Activated T-cell treated with anti-CD3 and anti-CD28 coated beads for 48 hours (primary cell): Measurements from ENCODE around the gene FHAD1.

Experiments used
- DNase-seq: peaks from one replicate; pipeline ENCODE4 v3.0.0-alpha.2; 2020; ENCODE audit warnings: low read depth

The FHAD1 gene

DNA sequence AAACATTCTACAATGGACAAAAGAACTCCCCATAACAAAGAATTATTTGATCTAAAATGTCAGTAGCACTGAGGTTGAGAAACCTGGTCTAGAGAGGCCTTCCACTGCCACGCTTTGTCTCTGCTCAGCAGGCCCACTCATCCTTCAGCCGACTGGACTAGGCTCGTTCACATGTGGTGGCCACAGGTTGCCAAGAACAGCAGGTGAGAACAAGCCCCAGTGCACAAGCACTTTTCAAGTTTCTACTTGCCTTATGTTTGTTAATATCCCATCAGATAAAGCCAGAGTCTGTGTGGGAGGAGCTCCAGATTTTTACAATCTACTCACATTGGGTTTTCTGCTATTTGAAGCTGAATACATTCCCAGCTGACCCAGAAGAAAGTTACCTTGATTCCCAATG, 153.6 kb downstream of the FHAD1 start:
- DNase-seq: no peak

DNA sequence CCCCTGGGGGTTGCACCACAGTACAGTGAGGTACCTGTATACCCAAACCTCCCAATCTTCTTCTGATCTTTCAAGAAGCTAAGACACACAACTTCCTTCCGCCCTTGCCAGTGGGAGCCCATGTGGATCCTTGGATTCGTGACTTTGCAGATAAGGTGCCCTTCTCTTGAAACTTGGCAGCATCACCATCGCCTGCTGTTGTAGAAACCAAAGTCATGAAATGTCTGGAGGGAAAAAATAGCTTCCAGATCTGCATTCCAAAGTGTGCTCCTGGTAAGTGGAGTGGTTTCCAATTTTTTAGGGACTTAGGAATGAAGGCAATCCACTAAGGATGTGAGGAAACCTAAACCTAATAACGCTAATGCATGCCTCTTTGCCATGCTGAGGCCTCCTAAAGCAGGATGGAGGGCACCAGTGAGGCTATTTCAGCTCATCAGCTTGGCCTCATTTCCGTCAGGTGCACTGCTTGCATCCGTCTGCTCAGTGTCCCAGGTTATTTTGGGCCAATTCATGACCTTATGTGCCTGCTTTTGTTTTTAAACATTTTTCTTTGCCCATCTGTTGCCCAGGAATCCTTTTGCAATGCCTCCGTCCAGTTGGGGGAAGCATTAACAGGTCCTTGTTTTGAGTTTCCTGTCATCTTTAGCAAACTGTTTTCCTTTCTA, 154.5 kb downstream of the FHAD1 start:
- no peak for DNase-seq

DNA sequence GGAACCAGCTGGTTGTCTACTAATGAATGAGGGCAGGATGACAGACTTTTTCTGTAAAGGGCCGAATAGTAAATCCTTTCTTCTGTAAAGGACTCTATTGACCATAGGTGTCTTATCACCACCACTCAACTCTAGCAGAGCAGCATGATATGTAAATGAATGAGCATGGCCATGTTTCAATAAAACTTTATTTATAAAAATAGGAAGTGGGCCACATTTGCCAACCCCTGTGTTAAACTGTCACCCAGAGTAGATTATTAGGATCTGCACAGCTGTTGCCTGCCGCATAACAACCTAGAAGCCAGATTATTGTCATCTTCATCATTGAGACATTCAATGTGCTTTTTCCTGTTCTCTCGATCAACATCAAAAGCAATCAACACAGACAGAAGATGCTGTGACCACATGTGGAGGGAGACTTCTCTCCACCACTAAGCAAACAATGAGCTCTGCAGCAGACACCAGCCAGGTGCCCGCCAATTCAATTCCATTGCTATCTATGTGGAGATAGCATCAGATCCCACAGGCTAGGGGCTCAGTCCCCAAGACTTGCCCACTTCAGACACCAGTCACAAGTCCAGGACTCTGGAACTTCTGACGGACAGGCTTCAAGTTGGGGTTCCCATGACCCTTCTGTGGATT, 155.9 kb downstream of the FHAD1 start:
- DNase-seq: no peak

DNA sequence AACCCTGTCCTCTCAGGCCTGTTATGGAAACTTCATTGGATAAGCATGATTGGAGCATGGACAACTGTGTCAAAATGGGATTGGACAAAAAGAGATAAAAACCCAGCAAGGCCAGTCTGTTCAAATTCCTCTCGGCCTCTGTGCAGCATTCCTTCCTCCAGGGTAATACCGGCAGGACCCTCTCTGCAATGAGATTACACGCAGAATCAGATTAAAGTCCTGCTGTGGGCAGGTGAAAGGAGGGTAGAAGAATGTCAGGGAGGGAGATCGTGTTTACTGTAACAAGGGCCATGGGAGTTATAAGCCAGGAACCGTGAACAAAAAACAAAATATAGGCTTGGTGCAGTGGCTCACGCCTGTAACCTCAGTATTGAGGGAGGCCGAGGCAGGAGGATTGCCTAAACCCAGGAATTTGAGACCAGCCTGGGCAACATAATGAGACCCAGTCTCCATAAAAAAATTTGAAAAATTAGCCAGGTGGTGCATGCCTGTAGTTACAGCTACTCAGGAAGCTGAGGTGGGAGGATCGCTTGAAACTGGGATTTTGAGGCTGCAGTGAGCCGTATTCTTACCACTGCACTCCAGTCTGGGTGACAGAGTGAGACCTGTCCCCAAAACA, 157.0 kb downstream of the FHAD1 start:
- DNase-seq: no peak

DNA sequence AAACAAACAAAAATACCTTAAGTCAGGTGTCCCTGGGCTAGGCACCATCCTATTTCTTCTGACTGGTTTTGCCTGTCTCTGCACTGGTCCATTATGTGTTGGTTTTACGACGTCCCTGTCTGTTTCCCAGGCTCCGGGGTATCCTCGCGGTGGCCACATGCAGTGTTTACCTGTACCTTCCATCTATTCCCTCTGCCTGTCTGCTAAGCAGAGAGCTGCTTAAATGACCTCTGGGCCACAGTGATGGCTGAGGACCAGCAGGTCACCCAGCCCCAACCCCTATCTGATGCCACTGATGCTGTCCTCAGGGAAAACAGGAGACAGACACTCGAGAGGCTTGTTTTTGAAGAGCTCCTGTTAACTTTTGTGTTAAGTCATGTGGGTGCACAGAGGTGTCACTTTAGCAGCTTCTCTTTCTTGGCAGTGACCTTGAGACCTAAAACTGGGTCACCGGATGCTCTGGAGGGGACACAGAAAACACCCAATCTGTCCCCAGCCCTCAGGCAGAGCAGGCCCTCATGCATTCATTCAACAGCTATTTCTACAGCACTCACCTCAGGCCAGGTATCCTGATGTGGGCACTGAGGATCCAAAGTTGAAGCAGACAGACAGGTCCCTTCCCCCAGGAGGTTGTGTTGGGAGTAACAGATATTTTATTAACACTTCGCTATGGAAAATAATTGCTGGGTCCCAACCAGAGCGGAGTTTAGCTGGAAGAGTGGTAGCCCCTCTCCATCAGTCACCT, 158.3 kb downstream of the FHAD1 start:
- no peak for DNase-seq

DNA sequence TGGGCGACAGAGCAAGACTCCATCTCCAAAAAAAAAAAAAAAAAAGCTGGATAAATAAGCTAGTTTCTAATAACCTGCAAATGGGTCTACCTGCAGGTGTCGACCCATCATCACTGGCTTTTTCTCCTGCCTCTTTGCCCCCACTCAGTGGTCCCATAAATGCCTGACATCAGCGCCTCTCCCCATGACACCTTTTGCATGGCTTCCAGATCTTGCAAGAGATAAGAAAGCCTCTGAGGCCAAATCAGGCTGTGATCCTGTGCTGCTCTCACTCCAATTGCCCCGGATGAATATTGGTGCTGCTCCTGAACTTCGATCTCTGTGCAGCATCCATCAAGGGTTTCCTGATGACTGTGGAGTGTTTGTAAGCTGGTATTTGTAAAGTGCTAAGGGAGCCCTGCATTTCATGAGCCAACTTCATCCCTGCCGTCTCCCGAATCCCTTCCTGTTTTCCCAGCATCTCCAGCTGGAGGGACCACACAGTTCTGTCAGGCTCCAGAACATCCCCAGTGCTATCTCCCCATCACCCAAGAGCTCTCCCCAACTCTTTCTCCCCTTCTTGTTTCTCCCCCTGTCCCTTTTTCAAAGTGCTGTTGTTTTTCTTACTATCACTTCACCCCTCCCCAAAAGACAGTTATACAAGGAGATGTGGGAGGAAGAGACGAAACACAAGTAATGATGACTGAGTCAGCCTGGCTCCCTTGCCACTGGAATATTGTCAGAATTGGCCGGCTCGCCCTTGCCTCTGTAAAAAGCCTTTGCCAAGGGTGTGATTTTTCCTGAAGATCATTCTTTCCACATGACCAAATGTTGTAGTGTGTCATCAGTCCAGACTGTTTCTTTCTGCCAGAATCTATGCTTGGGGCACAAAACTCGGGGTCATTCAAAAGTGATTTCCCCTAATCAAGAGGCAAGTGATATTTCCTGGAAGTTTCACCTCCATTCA, 159.9 kb downstream of the FHAD1 start:
- DNase-seq: no peak

DNA sequence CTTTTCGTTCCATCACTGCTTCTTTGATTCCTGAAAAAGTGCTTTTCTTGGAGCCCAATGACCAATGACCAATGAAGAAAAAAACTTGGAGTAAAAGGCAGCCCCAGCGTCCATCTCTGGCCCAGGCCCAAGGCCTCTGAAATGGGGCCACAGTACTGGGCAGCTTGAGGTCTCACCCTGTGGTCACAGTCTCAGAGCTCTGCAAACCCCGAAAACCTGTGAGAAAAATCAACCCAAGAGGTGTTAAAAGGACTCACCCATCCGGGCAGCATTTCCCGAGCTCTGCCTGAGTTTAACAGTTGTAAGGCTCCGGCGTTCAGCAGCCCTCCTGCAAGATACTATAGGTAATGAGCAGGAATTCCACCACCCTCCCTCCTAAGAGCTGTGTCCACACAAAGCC, 160.6 kb downstream of the FHAD1 start:
- no peak for DNase-seq

DNA sequence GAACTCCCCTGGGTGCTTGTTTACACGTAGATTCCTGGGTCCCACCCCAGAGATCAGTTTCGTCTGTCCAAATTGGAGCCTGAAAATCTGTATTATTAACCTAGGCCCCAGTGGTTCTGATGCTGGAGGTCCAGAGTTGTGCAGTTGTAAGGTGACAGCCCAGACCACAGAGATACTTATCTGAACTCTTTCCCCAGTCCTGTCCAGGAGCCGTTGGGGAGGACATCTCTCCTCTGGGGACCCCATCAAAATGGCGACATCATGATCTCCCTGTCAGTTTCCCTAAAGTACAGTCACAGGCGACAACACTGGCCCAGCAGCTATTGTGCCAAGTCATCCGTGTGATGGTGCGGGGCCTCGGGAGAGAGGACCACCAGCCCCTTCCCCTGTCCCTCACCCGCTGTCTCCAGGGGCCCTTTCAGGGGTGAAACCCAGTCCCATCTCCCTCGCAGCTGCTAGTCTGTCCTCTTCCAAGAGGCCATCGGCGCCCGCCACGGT, 161.9 kb downstream of the FHAD1 start:
- DNase-seq: no peak

DNA sequence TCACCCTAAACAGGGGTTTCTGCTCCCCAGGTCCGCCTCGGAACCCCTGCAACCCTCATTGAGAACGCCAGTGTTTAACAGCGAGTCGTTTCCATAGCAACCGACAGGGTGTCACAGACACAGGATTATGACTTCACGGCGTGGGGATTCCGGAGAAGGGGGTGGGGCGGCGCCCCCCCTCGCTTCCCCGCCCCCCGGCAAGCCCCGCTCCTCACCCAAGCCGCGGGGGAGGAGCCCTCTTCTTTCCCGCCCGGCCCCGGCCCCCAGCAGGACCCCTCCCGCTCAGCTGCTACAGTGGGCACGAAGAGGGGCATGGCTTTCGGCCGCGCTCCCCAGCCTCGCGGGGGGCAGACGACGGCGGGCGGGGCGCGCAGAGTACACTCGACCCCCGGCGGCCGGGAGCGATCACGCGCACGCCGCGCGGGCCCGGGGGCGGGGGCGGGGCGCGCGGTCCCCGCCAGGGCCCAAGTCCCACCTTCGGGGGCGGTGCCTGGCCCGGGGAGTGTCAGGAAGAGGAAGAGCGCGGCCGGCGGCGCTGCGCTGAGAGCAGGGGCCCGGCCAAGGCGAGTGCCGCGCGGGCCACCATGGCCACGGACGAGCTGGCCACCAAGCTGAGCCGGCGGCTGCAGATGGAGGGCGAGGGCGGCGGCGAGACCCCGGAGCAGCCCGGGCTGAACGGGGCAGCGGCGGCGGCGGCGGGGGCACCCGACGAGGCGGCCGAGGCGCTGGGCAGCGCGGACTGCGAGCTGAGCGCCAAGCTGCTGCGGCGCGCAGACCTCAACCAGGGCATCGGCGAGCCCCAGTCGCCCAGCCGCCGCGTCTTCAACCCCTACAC, 162.6 kb downstream of the FHAD1 start, which contains the start of gene EFHD2:
TSS of gene EFHD2 (plus strand) at position 501 of the 835 bp plus-strand sequence. CDS start at position 585, 84 bp downstream.
- peak; percentile 86 for DNase-seq

DNA sequence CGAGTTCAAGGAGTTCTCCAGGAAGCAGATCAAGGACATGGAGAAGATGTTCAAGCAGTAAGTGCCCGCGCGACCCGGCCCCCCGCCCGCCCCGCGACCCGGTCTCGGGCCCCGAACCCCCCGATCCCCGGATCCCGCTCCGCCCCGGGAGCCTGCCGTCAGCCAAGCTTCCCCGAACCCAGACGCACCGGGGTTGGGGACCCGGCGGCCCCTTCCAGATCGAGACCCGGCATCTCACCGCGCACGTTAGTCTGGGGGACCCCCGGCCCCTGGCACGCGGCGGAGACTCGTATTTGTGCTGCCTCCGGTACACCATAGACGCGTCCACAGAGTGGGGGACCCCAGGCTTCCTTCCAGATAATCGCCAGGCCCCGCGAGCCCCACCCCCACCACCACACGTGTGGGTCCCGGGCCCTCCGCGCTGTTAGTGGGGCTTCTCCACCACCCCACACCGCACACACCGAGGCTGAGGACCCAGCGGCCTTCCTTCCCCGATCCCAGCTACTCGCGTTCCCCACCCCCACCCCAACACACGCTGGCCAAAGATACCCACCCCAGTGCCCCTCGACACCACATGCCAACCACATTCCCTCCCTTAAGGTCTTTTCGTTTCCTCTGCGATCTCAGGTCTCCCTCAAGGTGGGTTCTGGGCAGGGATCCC, 163.3 kb downstream of the FHAD1 start:
- DNase-seq: no peak

DNA sequence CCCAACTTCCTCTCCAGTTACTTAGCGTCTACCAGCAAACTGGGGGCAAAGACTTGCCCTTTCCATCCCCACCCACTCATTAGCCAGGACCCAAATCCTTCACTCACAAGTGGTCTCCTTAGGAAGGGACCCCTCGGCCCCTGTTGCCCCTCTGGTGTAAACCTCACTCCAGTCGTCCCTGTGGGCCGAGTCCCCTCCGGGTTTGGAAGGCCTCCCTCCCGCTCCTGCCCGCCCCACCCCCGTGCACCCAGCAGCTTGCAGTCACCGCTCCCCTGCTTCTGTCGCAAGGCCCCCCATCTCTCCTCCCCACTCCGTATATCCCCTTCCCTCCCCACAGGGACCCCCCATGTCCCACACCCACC, 163.8 kb downstream of the FHAD1 start:
- DNase-seq: no peak

DNA sequence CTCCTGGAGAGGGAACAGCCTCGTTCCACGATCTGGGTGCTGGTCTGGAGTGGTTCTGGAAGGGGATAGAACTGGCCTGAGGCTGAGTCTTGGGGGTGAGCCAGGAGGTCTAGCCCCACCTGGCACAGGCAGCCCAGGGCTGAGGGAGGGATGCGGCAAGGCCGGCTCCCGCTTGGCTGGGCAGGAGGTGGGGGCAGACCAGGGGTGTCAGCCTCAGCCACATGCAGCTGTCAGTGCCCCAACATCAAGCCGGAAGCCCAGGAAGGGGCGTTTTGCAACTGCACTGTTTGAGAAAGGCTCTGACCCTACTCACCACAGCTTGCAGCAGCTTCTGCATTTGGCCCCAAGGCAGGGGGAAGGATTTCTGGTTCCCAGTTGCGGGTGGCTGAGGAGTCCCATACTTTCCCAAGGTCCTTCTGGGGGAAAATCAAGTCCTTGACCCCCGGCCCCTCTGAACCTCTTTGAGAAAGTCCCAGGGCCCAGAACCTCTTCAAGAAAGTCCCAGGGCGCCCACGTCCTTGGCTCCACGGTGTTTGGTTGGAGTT, 164.6 kb downstream of the FHAD1 start:
- peak; percentile 36 for DNase-seq

DNA sequence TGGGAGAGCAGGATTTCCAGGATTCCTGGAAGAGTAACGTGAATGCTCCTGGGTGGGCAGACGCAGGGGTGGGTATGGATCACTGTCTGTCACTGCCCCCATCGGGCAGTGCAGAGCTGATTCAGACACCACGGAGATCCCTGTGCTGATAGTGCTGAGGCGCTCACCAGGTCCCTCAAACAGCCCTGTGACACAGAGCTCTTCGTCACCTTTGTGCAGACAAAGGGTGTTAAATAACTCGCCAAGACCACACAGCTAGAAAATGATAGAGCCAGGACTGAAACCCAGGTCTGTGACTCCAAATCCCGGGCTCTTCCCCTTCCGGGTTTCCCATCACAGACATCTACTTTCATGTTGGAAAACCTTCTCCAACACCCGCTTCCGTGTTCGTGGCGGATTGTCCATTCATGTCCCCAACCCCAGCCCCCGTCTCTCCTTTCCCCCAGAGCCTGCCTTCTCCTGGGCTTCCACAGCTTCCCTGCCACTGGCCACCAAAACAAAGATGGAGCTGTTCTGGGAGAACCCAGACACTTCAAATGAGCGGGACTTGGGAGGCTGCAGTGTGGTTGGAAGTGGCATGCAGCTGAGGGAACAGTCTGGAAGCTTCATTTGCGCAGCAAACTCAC, 165.3 kb downstream of the FHAD1 start:
- peak; percentile 50 for DNase-seq

DNA sequence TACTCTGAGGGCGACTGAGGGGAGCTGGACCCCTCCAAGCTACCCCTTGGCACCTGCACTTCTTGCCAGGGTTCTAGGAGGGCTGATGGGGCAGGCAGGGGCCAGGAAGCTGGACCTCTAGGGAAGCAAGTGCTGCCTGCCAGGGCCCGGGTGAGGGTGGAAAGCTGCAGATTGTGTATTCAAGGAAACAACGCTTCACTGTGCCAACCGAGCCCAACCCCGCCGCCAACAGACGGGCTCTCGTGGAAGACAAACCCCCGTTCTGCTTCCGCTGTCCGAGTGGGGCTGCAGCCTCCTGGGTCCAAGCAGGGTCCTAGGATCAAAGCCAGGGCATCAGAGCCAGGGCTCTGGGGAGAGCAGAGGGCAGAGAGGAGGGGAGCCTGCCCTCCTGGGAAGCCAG, 165.8 kb downstream of the FHAD1 start:
- DNase-seq: no peak

DNA sequence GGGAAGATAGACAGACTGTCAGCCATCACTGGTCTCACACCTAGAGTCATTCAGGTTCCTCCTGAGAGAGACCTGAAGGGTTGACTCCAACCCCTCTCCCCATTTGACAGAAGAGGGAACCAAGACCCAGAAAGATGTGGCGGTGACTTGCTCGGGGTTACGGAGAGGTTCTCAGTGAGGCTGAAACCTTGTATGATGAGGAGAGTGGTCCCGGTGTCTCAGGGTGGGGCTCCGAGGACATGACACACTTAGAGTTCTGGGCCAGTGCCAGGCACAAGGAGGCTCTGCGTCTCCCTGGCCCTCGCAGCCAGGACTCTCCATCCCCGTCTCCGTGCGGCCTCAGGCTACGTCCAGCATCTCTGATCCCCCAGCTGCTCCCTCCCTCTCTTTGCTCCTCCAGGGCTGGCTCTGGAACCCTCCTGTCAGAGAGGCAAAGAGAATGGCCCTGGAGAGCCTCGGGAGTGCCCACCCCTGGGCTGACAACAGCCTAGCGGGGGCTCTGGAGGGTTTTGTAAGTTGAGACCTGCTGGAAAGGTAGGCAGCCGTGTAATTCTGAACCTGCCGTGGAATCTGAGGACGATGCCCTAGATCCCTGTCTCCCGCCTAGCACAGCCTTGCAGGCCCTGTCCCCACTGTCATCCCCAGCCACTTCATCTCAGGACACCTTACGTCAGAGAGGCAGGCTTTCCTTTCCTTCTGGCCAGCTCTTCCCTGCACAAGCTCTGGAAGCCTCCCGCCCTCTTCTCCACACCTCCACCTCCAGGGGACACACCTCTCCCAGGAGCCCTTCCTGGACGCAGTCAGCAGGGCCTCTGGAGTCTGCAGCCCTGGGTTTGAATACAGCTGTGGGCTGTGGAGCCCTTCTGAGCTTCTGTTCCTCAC, 166.8 kb downstream of the FHAD1 start:
- DNase-seq: no peak

DNA sequence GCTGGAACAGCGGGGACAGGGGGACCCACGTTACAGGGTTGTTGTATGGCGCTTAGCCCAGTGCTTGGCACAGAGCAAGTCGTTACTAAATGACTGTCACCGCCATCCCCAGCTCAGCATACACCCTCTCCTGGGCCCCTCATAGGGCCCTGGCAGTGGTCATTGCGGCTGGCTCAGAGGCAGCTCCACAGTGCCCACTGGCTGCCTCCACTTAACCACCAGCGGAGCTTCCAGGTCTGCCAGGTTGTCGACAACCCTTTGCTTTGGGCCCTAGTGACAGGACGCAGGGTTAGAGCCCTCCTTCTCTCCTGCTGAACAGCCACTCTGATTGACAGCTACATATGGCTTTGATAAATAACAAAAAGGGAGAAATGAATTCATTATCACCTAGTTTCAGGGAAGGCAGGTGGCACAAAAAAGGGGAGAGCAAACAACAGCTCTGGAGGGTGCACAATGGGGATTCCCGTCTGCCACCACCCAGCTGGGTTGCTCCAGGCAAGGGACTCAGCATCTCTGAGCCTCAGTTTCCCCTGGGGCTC, 167.5 kb downstream of the FHAD1 start:
- no peak for DNase-seq

DNA sequence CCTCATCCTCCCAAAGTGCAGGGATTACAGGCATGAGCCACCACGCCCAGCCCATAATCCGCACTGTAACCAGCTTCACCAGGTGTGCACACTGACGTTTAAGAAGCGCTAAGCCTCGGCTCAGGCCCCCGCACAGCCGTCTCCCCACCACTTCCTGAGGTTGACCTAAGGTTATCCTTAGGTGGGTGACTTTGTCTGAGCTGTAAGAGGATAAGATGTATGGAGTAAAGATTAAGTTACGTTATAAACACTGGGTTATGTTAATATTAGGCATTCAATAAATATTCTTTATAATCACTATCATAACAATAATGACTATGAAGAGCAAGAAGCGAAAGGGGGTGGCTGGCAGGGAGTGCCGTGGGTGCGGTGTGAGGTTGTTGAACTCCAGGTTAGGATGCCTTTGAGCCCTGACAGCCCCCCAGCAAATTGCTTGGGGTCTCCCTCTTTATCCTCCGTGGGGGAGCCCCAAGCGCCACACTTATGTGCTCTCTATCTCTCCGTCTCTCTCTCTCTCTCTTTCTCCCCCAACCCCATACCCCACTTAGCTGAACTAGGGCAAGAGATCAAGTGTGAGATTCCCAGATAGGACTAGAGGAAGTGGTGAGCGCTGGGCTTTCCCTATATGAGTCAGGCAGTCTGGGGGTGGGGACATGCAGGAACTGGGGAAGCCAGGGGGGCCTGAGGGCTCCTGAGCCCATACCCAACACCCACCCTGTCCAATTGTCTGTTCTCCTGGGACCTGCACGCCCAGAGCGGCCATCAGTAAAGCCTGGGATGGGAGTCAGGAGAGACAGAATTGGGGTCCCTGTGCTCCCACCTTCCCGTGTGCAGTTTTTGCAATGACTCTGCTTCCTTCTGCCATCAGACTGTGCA, 170.3 kb downstream of the FHAD1 start:
- DNase-seq: peak; percentile 34
